GM19324 (cell line): Measurements from ENCODE around the gene TSEN34.

ENCODE experiments used
- ATAC-seq: cut with Tn5 transposase; IDR thresholded peaks from one replicate; pipeline ENCODE4 v1.9.1; 2021; ENCODE audit warnings: mild to moderate bottlenecking, moderate library complexity; ENCODE audit not compliant: unreplicated experiment, low FRiP score

The TSEN34 gene

GRCh38 chr19:54191011-54191810 lies at the start of gene TSEN34:
Gene TSEN34 (plus strand): TSS chr19:54191308. CDS start chr19:54191365, 57 bp downstream.
- ATAC-seq: peak; percentile 24

GRCh38 chr19:54141356-54141755 lies 49.8 kb upstream of the TSEN34 start:
- no peak for ATAC-seq

- no peak for ATAC-seq
Measured at GRCh38 chr19:54142166-54142780, 48.8 kb upstream of the TSEN34 start.

- no peak for ATAC-seq
Measured at GRCh38 chr19:54145541-54146158, 45.5 kb upstream of the TSEN34 start.

GRCh38 chr19:54147676-54148075 lies 43.4 kb upstream of the TSEN34 start:
- ATAC-seq: no peak

- no peak for ATAC-seq
Measured at GRCh38 chr19:54148158-54148557, 43.0 kb upstream of the TSEN34 start.

- no peak for ATAC-seq
Measured at GRCh38 chr19:54149021-54149812, 41.9 kb upstream of the TSEN34 start.

GRCh38 chr19:54151362-54152035 lies 39.6 kb upstream of the TSEN34 start:
- no peak for ATAC-seq

GRCh38 chr19:54152267-54152666 lies 38.8 kb upstream of the TSEN34 start:
- ATAC-seq: no peak

- ATAC-seq: no peak
Measured at GRCh38 chr19:54152878-54153524, 38.1 kb upstream of the TSEN34 start.

GRCh38 chr19:54153731-54154326 lies 37.3 kb upstream of the TSEN34 start:
- ATAC-seq: no peak

GRCh38 chr19:54154603-54155345 lies 36.3 kb upstream of the TSEN34 start:
- ATAC-seq: no peak

GRCh38 chr19:54155694-54156093 lies 35.4 kb upstream of the TSEN34 start:
- ATAC-seq: no peak

GRCh38 chr19:54156490-54156889 lies 34.6 kb upstream of the TSEN34 start:
- ATAC-seq: no peak

- no peak for ATAC-seq
Measured at GRCh38 chr19:54156953-54157352, 34.2 kb upstream of the TSEN34 start.

- no peak for ATAC-seq
Measured at GRCh38 chr19:54158812-54159351, 32.2 kb upstream of the TSEN34 start.

GRCh38 chr19:54159352-54160181 lies 31.5 kb upstream of the TSEN34 start, which contains the start of gene LENG1:
Gene LENG1 (minus strand): TSS chr19:54159721. CDS start chr19:54159695, 26 bp downstream.
- peak; percentile 96 for ATAC-seq
